ENCODE data around the gene ZNF557. TPM values are rescaled to one million over a fixed set of nuclear protein-coding genes. Genes with fewer than 3 reads are reported as not detected.

ZNF557 gene
- total RNA-seq, 1 experiment from 2014 or later = 7.8 TPM

DNA sequence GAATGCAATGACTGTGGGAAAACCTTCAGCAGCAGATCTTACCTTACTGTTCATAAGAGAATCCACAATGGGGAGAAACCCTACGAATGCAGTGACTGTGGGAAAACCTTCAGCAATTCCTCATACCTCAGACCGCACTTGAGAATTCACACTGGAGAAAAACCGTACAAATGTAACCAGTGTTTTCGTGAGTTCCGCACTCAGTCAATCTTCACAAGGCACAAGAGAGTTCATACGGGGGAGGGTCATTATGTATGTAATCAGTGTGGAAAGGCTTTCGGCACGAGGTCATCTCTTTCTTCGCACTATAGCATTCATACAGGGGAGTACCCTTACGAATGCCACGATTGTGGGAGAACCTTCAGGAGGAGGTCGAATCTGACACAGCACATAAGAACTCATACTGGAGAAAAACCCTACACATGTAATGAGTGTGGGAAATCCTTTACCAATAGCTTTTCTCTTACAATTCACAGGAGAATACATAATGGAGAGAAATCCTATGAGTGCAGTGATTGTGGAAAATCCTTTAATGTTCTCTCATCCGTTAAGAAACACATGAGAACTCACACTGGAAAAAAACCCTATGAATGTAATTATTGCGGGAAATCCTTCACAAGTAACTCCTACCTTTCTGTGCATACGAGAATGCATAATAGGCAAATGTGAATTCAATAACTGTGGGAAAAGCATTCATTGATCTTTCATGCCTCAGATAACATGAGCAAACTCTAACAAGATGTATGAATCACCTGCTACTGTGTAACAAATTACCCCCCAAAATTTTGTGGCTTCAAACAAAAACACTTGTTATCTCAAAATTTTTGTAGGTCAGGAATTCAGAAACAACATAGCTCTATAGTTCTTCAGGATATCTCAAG, 13.8 kb downstream of the ZNF557 start:
- Histone ChIP-seq H3K9me3 (ENCODE audit: control insufficient read depth in 1 of 2, insufficient read depth in 1 of 2, low read depth in 1 of 2, low read length in 2 of 2) (peaks cover 62 to 73% of the 10 kb centered on the region in 2 experiments), H3K9ac (ENCODE audit: low read length) (no peak overlapping the region), H3K4me1 (ENCODE audit: control insufficient read depth in 1 of 2, insufficient read depth in 2 of 2, low read length in 2 of 2) (no peaks in the 10 kb centered on the region), H3K4me3 (replicated peaks in 1 of 2; ENCODE audit: low read depth in 1 of 2, low read length in 2 of 2) (no peak overlapping the region), H3K4me2 (ENCODE audit: low read length) (no peak overlapping the region), H4K20me1 (ENCODE audit: insufficient read depth) (no peaks in the 10 kb centered on the region), H3K27ac (ENCODE audit: low read depth, low read length) (no peak overlapping the region), H3K9me2 (ENCODE audit: insufficient read depth) (no peaks in the 10 kb centered on the region), H2AFZ (ENCODE audit: low read depth, low read length, poor library complexity, severe bottlenecking) (no peak overlapping the region), H3K27me3 (ENCODE audit: insufficient read depth, low read length) (no peaks in the 10 kb centered on the region), H3K79me2 (ENCODE audit: insufficient read depth, low read length) (0 out of 2 replicates have a peak, but pooled peaks cover 4% of the 10 kb centered on the region), H3K36me3 (ENCODE audit: control insufficient read depth in 1 of 2, insufficient read depth in 2 of 2, low read length in 2 of 2) (peaks cover 46 to 64% of the 10 kb centered on the region in 2 experiments)
- POLR2A ChIA-PET = no interaction called here
- no peak for DNase-seq (ENCODE audit: low read depth, low spot score)
- intact Hi-C loops (cut with micrococcal nuclease) = no loop called here
- RAD21 ChIA-PET (ENCODE audit: low non-redundant PET in 1 of 2, low total read pairs in 2 of 2, uncharacterized antibody in 2 of 2, unreplicated experiment in 2 of 2) = no interaction called here
- BruUV-seq (replicated peaks) = TSS peak; percentile 23
- CTCF ChIA-PET = no interaction called here
- TF ChIP-seq ZNF274 (IDR thresholded peaks at IDR 0.05; ENCODE audit: low read depth, low read length) (peak; percentile 95), EGR1 (IDR thresholded peaks at IDR 0.05; ENCODE audit: low read depth) (no peak), SRF (IDR thresholded peaks at IDR 0.05; ENCODE audit: low read depth) (no peak), CBX3 (IDR thresholded peaks at IDR 0.05; ENCODE audit: low read depth) (peak; percentile 37; the same call in 1 of the 2 replicates)
- no peak for ATAC-seq

GRCh38 chr19:7088999-7089398, 19.5 kb downstream of the ZNF557 start:
- Histone ChIP-seq H3K36me3 (ENCODE audit: control insufficient read depth in 1 of 2, insufficient read depth in 2 of 2, low read length in 2 of 2) (peaks cover 1 to 7% of the 10 kb centered on the region in 2 experiments), H3K27ac (ENCODE audit: low read depth, low read length) (no peak overlapping the region), H3K27me3 (ENCODE audit: insufficient read depth, low read length) (no peaks in the 10 kb centered on the region), H3K9ac (ENCODE audit: low read length) (no peak overlapping the region), H3K4me1 (ENCODE audit: control insufficient read depth in 1 of 2, insufficient read depth in 2 of 2, low read length in 2 of 2) (no peaks in the 10 kb centered on the region), H3K4me2 (ENCODE audit: low read length) (no peak overlapping the region), H3K4me3 (replicated peaks in 1 of 2; ENCODE audit: low read depth in 1 of 2, low read length in 2 of 2) (no peak overlapping the region), H4K20me1 (ENCODE audit: insufficient read depth) (no peaks in the 10 kb centered on the region), H3K9me2 (ENCODE audit: insufficient read depth) (no peaks in the 10 kb centered on the region), H3K79me2 (ENCODE audit: insufficient read depth, low read length) (no peaks in the 10 kb centered on the region), H3K9me3 (ENCODE audit: control insufficient read depth in 1 of 2, insufficient read depth in 1 of 2, low read depth in 1 of 2, low read length in 2 of 2) (peaks cover 14 to 32% of the 10 kb centered on the region in 2 experiments), H2AFZ (ENCODE audit: low read depth, low read length, poor library complexity, severe bottlenecking) (no peak overlapping the region)
- DNase-seq (ENCODE audit: low read depth, low spot score) (no peak), ATAC-seq (no peak)
- CTCF ChIA-PET = no interaction called here
- TF ChIP-seq EZH2phosphoT487 (IDR thresholded peaks at IDR 0.05; ENCODE audit: borderline replicate concordance) (no peak), FOSL1 (IDR thresholded peaks at IDR 0.05; ENCODE audit: low read depth) (no peak), JUND (IDR thresholded peaks at IDR 0.05) (no peak), POLR2AphosphoS5 (IDR thresholded peaks at IDR 0.05; ENCODE audit: low read depth, low read length) (no peak), ELF1 (IDR thresholded peaks at IDR 0.05; ENCODE audit: borderline replicate concordance, low read depth) (no peak), YY1 (IDR thresholded peaks at IDR 0.05; ENCODE audit: extremely low read depth, insufficient replicate concordance, low read depth, low read length) (no peak), ZNF274 (IDR thresholded peaks at IDR 0.05; ENCODE audit: low read depth, low read length) (no peak), POLR2A (IDR thresholded peaks at IDR 0.05; ENCODE audit: borderline replicate concordance, extremely low read depth, insufficient read depth, insufficient read length) (no peak)
- TF ChIP-seq, protein P1, sequence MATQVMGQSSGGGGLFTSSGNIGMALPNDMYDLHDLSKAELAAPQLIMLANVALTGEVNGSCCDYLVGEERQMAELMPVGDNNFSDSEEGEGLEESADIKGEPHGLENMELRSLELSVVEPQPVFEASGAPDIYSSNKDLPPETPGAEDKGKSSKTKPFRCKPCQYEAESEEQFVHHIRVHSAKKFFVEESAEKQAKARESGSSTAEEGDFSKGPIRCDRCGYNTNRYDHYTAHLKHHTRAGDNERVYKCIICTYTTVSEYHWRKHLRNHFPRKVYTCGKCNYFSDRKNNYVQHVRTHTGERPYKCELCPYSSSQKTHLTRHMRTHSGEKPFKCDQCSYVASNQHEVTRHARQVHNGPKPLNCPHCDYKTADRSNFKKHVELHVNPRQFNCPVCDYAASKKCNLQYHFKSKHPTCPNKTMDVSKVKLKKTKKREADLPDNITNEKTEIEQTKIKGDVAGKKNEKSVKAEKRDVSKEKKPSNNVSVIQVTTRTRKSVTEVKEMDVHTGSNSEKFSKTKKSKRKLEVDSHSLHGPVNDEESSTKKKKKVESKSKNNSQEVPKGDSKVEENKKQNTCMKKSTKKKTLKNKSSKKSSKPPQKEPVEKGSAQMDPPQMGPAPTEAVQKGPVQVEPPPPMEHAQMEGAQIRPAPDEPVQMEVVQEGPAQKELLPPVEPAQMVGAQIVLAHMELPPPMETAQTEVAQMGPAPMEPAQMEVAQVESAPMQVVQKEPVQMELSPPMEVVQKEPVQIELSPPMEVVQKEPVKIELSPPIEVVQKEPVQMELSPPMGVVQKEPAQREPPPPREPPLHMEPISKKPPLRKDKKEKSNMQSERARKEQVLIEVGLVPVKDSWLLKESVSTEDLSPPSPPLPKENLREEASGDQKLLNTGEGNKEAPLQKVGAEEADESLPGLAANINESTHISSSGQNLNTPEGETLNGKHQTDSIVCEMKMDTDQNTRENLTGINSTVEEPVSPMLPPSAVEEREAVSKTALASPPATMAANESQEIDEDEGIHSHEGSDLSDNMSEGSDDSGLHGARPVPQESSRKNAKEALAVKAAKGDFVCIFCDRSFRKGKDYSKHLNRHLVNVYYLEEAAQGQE (IDR thresholded peaks at IDR 0.05; ENCODE audit: low read depth) = no peak
- TF ChIP-seq, protein P2, sequence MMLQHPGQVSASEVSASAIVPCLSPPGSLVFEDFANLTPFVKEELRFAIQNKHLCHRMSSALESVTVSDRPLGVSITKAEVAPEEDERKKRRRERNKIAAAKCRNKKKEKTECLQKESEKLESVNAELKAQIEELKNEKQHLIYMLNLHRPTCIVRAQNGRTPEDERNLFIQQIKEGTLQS (IDR thresholded peaks at IDR 0.05) = no peak
- RAD21 ChIA-PET (ENCODE audit: low non-redundant PET in 1 of 2, low total read pairs in 2 of 2, uncharacterized antibody in 2 of 2, unreplicated experiment in 2 of 2) = no interaction called here
- POLR2A ChIA-PET = no interaction called here
- no TSS peak for BruUV-seq (replicated peaks)
- intact Hi-C loops (cut with micrococcal nuclease) = no loop called here
